SK-N-SH (cell line): ENCODE data around the gene CERS6. TPM values are rescaled to one million over a fixed set of nuclear protein-coding genes. Genes with fewer than 3 reads are reported as not detected.

Experiments used
- CTCF ChIA-PET: fragments of 300-600, 350-600 bp; formaldehyde crosslinking; extraction: SDS; loops from one replicate; lab custom pipeline; 2021; lab: Yijun Ruan, JAX
- POLR2A ChIA-PET: fragments of 350-600 bp; sonication (Branson Sonifier 250); formaldehyde crosslinking; extraction: SDS; loops from one replicate; lab custom pipeline; 2020; ENCODE audit warnings: antibody characterized with exemption, inconsistent platforms; lab: Yijun Ruan, JAX
- DNase-seq: peaks from one replicate; pipeline ENCODE4 v3.0.0; 2012
- H2AFZ ChIP-seq: fragments of 200-600 bp; sonication (generic); 2 replicates; pipeline ENCODE4 v1.8.1; 2016; ENCODE audit warnings: antibody characterized with exemption, mild to moderate bottlenecking, low read depth
- H3F3A ChIP-seq: fragments of 200-600 bp; sonication (generic); replicated peaks from 2 replicates; pipeline ENCODE3; 2016; ENCODE audit warnings: antibody characterized with exemption, mild to moderate bottlenecking; ENCODE audit not compliant: insufficient read depth
- H3K27ac ChIP-seq, 2 experiments: fragments of 200-500 bp in 1 of 2; fragments of 200-600 bp in 1 of 2; sonication (Bioruptor generic) in 1 of 2; sonication (generic), shearing (Covaris generic) in 1 of 2; 2 replicates each; pipeline versions ENCODE4 v1.5.1 to v1.6.1; 2014 to 2016; ENCODE audit warnings: low read depth in 2 of 2, inconsistent platforms in 1 of 2, low read length in 1 of 2, mild to moderate bottlenecking in 1 of 2, mixed read lengths in 1 of 2
- H3K27me3 ChIP-seq: fragments of 200-600 bp; sonication (generic), shearing (Covaris generic); 2 replicates; pipeline ENCODE4 v1.6.1; 2016; ENCODE audit warnings: mixed run types; ENCODE audit not compliant: insufficient read depth
- H3K36me3 ChIP-seq, 2 experiments: fragments of 200-500 bp in 1 of 2; fragments of 200-600 bp in 1 of 2; sonication (Bioruptor generic) in 1 of 2; sonication (generic) in 1 of 2; replicated peaks in 1 of 2; 2 replicates each; pipeline versions ENCODE3 to v1.5.1; 2014 to 2016; ENCODE audit warnings: low read length in 1 of 2, mild to moderate bottlenecking in 1 of 2; ENCODE audit not compliant: insufficient read depth in 2 of 2, control insufficient read depth in 1 of 2
- H3K4me1 ChIP-seq, 2 experiments: fragments of 200-500 bp in 1 of 2; fragments of 200-600 bp in 1 of 2; sonication (Bioruptor generic) in 1 of 2; sonication (generic), shearing (Covaris generic) in 1 of 2; 2 replicates each; pipeline versions ENCODE4 v1.5.1 to v1.6.1; 2014 to 2016; ENCODE audit warnings: low read depth in 1 of 2, low read length in 1 of 2, mixed run types in 1 of 2; ENCODE audit not compliant: insufficient read depth in 2 of 2, control insufficient read depth in 1 of 2
- H3K4me2 ChIP-seq: fragments of 200-600 bp; sonication (generic), shearing (Covaris generic); 2 replicates; pipeline ENCODE4 v1.6.1; 2017; ENCODE audit warnings: mixed run types
- H3K4me3 ChIP-seq, 2 experiments: fragments of 200-500 bp in 1 of 2; fragments of 200-600 bp in 1 of 2; sonication (Bioruptor generic) in 1 of 2; sonication (generic), shearing (Covaris generic) in 1 of 2; 2 replicates each; pipeline versions ENCODE4 v1.5.1 to v1.8.1; 2014 to 2016; ENCODE audit warnings: low read depth in 2 of 2, inconsistent platforms in 1 of 2, low read length in 1 of 2, mild to moderate bottlenecking in 1 of 2, mixed read lengths in 1 of 2, moderate library complexity in 1 of 2
- H3K79me2 ChIP-seq: fragments of 200-600 bp; sonication (generic); 2 replicates; pipeline ENCODE4 v1.8.1; 2017; ENCODE audit warnings: mild to moderate bottlenecking; ENCODE audit not compliant: insufficient read depth
- H3K9ac ChIP-seq: fragments of 200-600 bp; sonication (generic); 2 replicates; pipeline ENCODE4 v1.6.1; 2017; ENCODE audit warnings: mixed run types
- H3K9me2 ChIP-seq: fragments of 200-600 bp; sonication (generic); 2 replicates; pipeline ENCODE4 v1.6.1; 2017; ENCODE audit warnings: mixed run types
- H3K9me3 ChIP-seq: fragments of 200-600 bp; sonication (generic); 2 replicates; pipeline ENCODE4 v1.6.1; 2017; ENCODE audit warnings: mixed run types, mild to moderate bottlenecking, moderate library complexity
- H4K20me1 ChIP-seq: fragments of 200-600 bp; sonication (generic); 2 replicates; pipeline ENCODE4 v1.6.1; 2017; ENCODE audit warnings: mild to moderate bottlenecking, mixed run types; ENCODE audit not compliant: insufficient read depth
- CHD2 ChIP-seq: fragments of 150-350 bp; IDR thresholded peaks from 2 replicates; pipeline ENCODE4 v1.6.1; 2018; ENCODE audit warnings: low read length; ENCODE audit not compliant: partially characterized antibody
- EZH2phosphoT487 ChIP-seq: fragments of 200-600 bp; sonication (generic); IDR thresholded peaks from 2 replicates; pipeline ENCODE4 v1.6.1; 2017; ENCODE audit warnings: low read depth, mixed run types, mild to moderate bottlenecking, antibody characterized with exemption, moderate library complexity, borderline replicate concordance
- FOSL2 ChIP-seq: IDR thresholded peaks from 2 replicates; pipeline ENCODE4 v1.4.0; 2012; ENCODE audit warnings: low read depth, mild to moderate bottlenecking, moderate library complexity, borderline replicate concordance
- FOXM1 ChIP-seq: IDR thresholded peaks from 2 replicates; pipeline ENCODE4 v1.4.0; 2012; ENCODE audit warnings: low read depth, mild to moderate bottlenecking
- GABPA ChIP-seq: IDR thresholded peaks from 2 replicates; pipeline ENCODE4 v1.4.0; 2012; ENCODE audit warnings: low read depth, mild to moderate bottlenecking
- GATA2 ChIP-seq: sonication (generic); formaldehyde crosslinking; IDR thresholded peaks from 2 replicates; pipeline ENCODE4 v1.5.0; 2020; ENCODE audit warnings: mild to moderate bottlenecking, missing genetic modification reagents
- IRF3 ChIP-seq: fragments of 150-350 bp; IDR thresholded peaks from 2 replicates; pipeline ENCODE4 v1.6.1; 2016; ENCODE audit warnings: mild to moderate bottlenecking, low read depth, low read length
- JUND ChIP-seq: IDR thresholded peaks from 2 replicates; pipeline ENCODE4 v1.4.0; 2012
- NFIC ChIP-seq: IDR thresholded peaks from 2 replicates; pipeline ENCODE4 v1.4.0; 2012; ENCODE audit warnings: borderline replicate concordance
- POLR2AphosphoS5 ChIP-seq: IDR thresholded peaks from 2 replicates; pipeline ENCODE4 v1.6.1; 2012; ENCODE audit warnings: low read depth, low read length
- RCOR1 ChIP-seq: fragments of 150-350 bp; IDR thresholded peaks from 2 replicates; pipeline ENCODE4 v1.6.1; 2017; ENCODE audit warnings: antibody characterized with exemption, low read length
- RXRA ChIP-seq: IDR thresholded peaks from 2 replicates; pipeline ENCODE4 v1.4.0; 2012; ENCODE audit warnings: low read depth, mild to moderate bottlenecking, borderline replicate concordance
- SIN3A ChIP-seq: IDR thresholded peaks from 2 replicates; pipeline ENCODE4 v1.6.1; 2012; ENCODE audit warnings: low read depth, mild to moderate bottlenecking, low read length, moderate library complexity, borderline replicate concordance
- TCF12 ChIP-seq: IDR thresholded peaks from 2 replicates; pipeline ENCODE4 v1.4.0; 2012
- USF1 ChIP-seq: IDR thresholded peaks from 2 replicates; pipeline ENCODE4 v1.4.0; 2012; ENCODE audit warnings: low read depth, borderline replicate concordance
- USF2 ChIP-seq: fragments of 150-350 bp; IDR thresholded peaks from 2 replicates; pipeline ENCODE4 v1.6.1; 2017; ENCODE audit warnings: antibody characterized with exemption, low read length, low read depth, borderline replicate concordance
- WGBS: methylation state at CpG from one replicate; pipeline ENCODE4 v1.1.6; 2017; ENCODE audit warnings: low lambda C conversion rate; 5-methylcytosine and 5-hydroxymethylcytosine counted together
- polyA plus RNA-seq, 3 experiments: library from polyadenylated mRNA; depleted of rRNA; stranded (reverse); fragments of >200 nt; gene quantifications; 2 replicates each; pipeline ENCODE4 v1.2.3, GENCODE V29; 2012
- TF ChIP-seq, protein P1 (sequence below): fragments of 200-600 bp; sonication (generic); IDR thresholded peaks from 2 replicates; pipeline ENCODE4 v1.6.1; 2017; ENCODE audit warnings: antibody characterized with exemption, mild to moderate bottlenecking, moderate library complexity

The CERS6 gene
- polyA plus RNA-seq, 1 of the 3 experiments (the other 2 are of a cell fraction), result 1.8 TPM

- H2AFZ ChIP-seq, result no peak overlapping the region
- no peak overlapping the region for H3K4me2 ChIP-seq
- H3K4me1 ChIP-seq, result peaks cover 0 to 8% of the 10 kb centered on the region in 2 experiments; a peak in 2 of 4 replicates
- 90% methylated on average over 4 of the region's 4 CpGs for WGBS
- no peak for DNase-seq
- H3K9ac ChIP-seq, result no peak overlapping the region
- POLR2A ChIA-PET, result no interaction called here
- TF ChIP-seq FOXM1 (no peak), FOSL2 (no peak), TCF12 (no peak), GATA2 (no peak), USF2 (no peak), USF1 (no peak), GABPA (no peak), NFIC (no peak), SIN3A (no peak), RXRA (no peak), RCOR1 (no peak), JUND (no peak), POLR2AphosphoS5 (no peak), IRF3 (no peak), EZH2phosphoT487 (no peak), CHD2 (no peak)
- TF ChIP-seq, protein P1, sequence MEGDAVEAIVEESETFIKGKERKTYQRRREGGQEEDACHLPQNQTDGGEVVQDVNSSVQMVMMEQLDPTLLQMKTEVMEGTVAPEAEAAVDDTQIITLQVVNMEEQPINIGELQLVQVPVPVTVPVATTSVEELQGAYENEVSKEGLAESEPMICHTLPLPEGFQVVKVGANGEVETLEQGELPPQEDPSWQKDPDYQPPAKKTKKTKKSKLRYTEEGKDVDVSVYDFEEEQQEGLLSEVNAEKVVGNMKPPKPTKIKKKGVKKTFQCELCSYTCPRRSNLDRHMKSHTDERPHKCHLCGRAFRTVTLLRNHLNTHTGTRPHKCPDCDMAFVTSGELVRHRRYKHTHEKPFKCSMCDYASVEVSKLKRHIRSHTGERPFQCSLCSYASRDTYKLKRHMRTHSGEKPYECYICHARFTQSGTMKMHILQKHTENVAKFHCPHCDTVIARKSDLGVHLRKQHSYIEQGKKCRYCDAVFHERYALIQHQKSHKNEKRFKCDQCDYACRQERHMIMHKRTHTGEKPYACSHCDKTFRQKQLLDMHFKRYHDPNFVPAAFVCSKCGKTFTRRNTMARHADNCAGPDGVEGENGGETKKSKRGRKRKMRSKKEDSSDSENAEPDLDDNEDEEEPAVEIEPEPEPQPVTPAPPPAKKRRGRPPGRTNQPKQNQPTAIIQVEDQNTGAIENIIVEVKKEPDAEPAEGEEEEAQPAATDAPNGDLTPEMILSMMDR, result no peak
- TF ChIP-seq, all 33 proteins: peak for 0
- Histone ChIP-seq H3K36me3 (no peaks in the 10 kb centered on the region), H3K4me3 (no peak overlapping the region), H4K20me1 (no peaks in the 10 kb centered on the region), H3K9me3 (no peaks in the 10 kb centered on the region), H3K27ac (no peak overlapping the region), H3K9me2 (no peaks in the 10 kb centered on the region), H3F3A (no peaks in the 10 kb centered on the region), H3K27me3 (no peaks in the 10 kb centered on the region), H3K79me2 (0 out of 2 replicates have a peak, but pooled peaks cover 5% of the 10 kb centered on the region)
- CTCF ChIA-PET, result no interaction called here
Measured at GRCh38 chr2:168459256-168459655, 3.2 kb downstream of the CERS6 start.
